A549 treated with dexamethasone at 1 μM for 4 hours (cell line): ENCODE results near the gene TSEN34. TPM values are rescaled to one million over a fixed set of nuclear protein-coding genes. Genes with fewer than 3 reads are reported as not detected.

Source experiments
- total RNA-seq: library from RNA; stranded (reverse); fragments of 200-300 nt; extraction: Qiagen RNA extraction; gene quantifications from 5 replicates; pipeline ENCODE4 v1.2.3, GENCODE V29; 2022

Gene TSEN34
- 77.5 to 116 TPM (median 107 TPM) in 5 replicates for total RNA-seq

DNA sequence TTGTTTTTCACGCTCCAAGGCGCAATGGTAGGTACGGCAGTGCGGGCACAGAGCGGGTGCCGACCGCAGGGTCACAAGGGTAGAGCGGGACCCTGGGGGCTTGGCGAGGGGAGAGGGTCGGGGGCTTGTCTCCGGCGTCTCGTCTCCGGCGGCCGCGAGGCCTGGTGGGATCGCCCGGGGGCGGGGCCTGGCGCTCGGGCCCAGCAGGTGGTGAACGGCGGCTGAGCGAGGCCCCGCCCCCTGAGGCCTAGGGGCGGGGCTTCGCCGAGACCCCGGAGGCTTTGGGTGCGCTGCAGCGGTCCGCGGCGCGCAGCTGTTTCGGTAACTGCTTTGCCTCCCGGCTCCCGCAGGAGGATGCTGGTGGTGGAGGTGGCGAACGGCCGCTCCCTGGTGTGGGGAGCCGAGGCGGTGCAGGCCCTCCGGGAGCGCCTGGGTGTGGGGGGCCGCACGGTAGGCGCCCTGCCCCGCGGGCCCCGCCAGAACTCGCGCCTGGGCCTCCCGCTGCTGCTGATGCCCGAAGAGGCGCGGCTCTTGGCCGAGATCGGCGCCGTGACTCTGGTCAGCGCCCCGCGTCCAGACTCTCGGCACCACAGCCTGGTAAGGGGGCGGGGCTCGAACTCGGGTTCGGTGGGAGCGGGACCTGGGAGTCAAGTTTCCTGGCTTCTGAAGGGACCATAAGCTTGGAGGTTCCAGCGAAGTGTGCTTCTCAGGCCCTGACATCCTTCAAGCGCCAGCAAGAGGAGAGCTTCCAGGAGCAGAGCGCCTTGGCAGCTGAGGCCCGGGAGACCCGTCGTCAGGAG is at the start of gene TSEN34:
Gene TSEN34 (plus strand): TSS at position 298 of the 800 bp plus-strand sequence. CDS start 57 bp downstream, at position 355.

DNA sequence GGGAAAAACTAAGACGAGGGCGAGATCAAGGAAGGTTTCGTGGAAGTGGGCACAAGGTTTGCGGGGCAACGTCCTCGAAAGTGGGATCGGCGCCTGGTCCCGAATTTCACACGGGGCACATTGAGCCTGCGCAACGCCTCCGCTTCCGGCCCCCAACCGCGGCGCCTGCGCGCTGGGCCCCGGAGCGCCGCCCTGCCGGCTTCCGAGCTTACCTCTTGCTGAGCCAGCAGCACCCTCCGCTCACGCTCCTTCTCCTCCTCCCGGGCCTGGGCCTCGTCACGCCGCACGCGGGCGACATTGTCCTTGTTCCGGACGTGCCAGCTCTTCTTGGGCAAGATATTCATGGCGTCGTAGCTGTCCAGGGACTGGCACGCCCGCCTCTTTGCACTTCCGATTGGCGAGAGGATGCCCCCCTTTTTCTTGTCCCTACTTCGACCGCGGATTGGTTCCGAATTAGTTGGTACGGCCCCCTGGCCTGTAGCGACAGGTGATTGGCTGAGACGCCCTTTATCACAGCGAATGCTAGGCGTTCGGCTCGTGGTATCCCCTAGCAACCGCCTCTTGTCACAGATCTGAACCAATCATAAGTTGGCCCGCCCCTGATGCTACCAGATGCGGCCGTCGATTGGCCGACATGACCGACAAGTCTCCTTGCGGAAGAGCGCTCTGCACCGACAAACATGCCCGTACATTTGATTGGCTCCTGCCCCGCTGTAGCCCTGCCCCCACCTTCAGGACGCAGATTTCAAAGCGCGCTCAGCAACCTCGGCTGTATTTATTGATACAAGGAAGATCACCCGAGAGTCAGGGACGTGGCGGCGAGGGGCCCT is 31.5 kb upstream of the TSEN34 start, which contains the start of gene LENG1:
Gene LENG1 (minus strand): TSS at position 370 of the 830 bp plus-strand sequence. CDS start 26 bp downstream, at position 344.

DNA sequence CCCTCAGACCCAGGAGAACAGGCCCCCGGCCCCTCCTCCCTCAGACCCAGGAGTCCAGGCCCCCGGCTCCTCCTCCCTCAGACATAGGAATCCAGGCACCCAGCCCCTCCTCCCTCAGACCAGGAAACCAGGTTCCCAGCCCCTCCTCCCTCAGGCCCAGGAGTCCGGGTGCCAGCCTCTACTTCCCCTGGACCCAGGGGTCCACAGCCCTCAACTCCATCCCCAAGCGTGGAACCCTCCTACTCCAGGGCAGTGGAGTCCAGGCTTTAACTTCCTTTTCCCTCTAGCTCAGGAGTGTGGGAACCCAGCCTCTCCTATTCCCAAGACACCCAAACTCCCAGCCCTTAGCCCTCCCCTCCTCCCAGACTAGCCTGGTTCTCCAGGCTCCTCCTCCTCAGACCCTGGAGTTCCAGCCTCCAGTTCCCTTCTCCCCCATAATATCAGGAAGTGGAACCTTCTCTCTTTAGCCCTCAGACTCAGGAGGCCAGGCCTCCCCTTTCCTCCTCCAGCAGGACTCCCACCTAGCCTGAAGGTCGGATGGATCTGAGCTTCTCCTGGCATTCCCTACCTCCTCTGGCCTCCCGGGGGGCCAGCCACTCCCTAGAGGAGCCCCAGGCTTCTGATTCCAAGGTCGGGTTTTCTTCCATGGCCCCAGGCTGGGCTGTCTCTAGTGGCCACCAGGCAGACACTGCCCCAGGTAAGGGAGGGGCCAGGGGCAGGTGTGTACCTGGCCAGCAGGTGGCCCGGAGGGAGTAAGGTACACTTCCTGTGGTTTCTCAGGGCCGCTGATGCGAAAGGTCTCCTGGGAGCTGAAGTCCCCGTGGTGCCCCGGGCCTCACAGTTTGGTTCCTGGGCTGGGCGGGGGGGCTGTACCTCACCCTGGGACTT is 18.4 kb upstream of the TSEN34 start, which contains the start of gene TMC4:
Gene TMC4 (minus strand): TSS at position 690 of the 888 bp plus-strand sequence. CDS start 43 bp downstream, at position 647.

DNA sequence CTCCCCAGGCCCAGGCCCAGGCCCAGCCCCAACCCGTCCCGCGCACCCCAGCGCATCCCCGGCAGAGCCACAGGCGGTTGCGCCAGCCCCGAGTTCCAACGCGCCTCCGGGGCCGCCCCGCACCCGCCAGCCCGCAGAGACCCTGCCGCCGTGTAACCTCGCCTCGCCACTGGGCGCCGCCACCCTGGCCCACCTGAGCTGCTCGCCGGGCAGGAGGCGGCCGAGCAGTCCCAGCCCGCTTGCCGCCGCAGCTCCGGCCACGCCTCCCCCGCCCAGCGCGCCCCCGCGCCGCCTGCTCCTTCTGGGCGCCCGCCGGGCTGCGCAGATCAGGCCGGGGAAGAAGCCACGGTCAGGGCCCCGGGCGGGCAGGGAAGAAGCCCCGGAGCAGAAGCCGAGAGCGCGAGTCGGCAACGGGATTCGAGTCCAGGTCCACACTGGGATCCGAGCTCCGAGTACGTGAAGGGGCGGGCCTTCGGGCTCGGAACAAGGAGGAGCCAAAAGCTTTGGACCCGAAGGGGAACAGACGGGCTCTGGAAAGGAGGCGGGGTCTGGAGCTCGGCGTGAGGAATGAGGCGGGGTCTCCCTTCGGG is 1.9 kb upstream of the TSEN34 start, which contains the start of gene MBOAT7:
Gene MBOAT7 (minus strand): TSS at position 436 of the 590 bp plus-strand sequence. CDS start 1,072 bp downstream, outside the sequence.

DNA sequence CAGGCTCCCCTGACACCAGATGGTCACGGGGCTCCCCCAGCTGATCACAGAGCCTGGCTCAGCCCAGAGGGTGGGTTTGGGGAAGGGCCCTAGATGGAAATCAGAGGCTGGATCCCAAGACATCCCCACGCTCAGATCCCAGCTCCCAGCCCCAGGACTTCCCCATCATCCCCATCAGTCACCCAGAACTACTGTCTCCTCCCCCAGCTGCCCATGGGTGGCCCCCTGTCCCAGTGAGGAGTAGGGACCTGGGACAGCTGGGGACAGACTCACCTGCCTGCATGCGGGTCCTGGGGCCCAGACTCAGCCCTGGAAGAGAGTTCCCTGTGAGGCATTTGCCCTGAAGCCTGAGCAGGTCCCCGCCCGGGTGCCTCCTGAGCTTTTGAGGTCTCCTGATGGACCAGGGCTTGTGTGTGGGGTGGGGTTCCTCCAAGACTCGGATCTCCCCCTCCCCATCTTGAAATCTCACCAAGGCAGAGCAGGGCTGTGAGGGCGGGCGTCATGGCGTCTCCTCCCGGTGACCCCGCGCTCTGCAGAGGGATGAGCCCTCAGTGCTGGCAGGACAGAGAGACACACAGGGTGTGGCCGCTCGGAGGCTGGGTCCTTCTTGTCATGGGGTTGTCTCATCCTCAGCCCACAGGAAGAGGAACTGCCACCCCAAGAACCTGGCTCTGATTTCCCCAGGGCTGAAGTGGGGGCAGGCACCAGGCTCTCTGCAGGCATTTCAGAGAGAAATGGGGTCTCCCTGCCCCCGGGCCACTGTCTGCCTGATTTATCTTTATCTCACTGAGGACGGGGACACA is 31.6 kb downstream of the TSEN34 start, which contains the start of gene LILRB3:
Gene LILRB3 (minus strand): TSS at position 534 of the 803 bp plus-strand sequence. CDS start 31 bp downstream, at position 503.

DNA sequence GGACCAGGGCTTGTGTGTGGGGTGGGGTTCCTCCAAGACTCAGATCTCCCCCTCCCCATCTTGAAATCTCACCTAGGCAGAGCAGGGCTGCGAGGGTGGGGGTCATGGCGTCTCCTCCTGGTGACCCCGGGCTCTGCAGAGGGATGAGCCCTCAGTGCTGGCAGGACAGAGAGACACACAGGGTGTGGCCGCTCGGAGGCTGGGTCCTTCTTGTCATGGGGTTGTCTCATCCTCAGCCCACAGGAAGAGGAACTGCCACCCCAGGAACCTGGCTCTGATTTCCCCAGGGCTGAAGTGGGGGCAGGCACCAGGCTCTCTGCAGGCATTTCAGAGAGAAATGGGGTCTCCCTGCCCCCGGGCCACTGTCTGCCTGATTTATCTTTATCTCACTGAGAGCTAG is 51.5 kb downstream of the TSEN34 start, which contains the start of gene LILRA6:
Gene LILRA6 (minus strand): TSS at position 145 of the 400 bp plus-strand sequence.

Other genes starting within 250 kb of the TSEN34 start
- gene CACNG8, start 228.4 kb upstream of the TSEN34 start, total RNA-seq, result 0.61 to 1.2 TPM (median 0.79 TPM) in 5 replicates
- 7.8 to 12.8 TPM (median 11.2 TPM) in 5 replicates for gene CACNG6, start 199.7 kb upstream of the TSEN34 start, total RNA-seq
- 0.23 to 0.79 TPM (median 0.54 TPM) in 5 replicates for gene VSTM1, start 127.4 kb upstream of the TSEN34 start, total RNA-seq
- not detected in 5 replicates for gene TARM1, start 109.9 kb upstream of the TSEN34 start, total RNA-seq
- 0.15 to 0.33 TPM (median 0.27 TPM) in 5 replicates for gene OSCAR, start 90.5 kb upstream of the TSEN34 start, total RNA-seq
- gene NDUFA3, start 88.5 kb upstream of the TSEN34 start, total RNA-seq, result 219 to 268 TPM (median 245 TPM) in 5 replicates
- gene TFPT, start 75.7 kb upstream of the TSEN34 start, total RNA-seq, result 20.8 to 24.6 TPM (median 21.4 TPM) in 5 replicates
- 108 to 130 TPM (median 123 TPM) in 5 replicates for gene PRPF31, start 75.6 kb upstream of the TSEN34 start, total RNA-seq
- 44.6 to 68.1 TPM (median 61.7 TPM) in 5 replicates for gene CNOT3, start 53.5 kb upstream of the TSEN34 start, total RNA-seq
- gene LENG1, start 31.6 kb upstream of the TSEN34 start, total RNA-seq, result 7.5 to 8.8 TPM (median 7.8 TPM) in 5 replicates
- 0.52 to 1.0 TPM (median 0.94 TPM) in 5 replicates for gene TMC4, start 18.1 kb upstream of the TSEN34 start, total RNA-seq
- gene MBOAT7, start 1.7 kb upstream of the TSEN34 start, total RNA-seq, result 97.0 to 169 TPM (median 161 TPM) in 5 replicates
- 1,857 to 2,770 TPM (median 1,973 TPM) in 5 replicates for gene RPS9, start 9.6 kb downstream of the TSEN34 start, total RNA-seq
- 0.07 to 0.39 TPM (median 0.30 TPM) in 5 replicates for gene LILRB3, start 31.7 kb downstream of the TSEN34 start, total RNA-seq
- 0.06 to 0.08 TPM in 2 of 5 replicates, not detected in the others for gene LILRA6, start 51.5 kb downstream of the TSEN34 start, total RNA-seq
- 0.02 to 0.08 TPM (median 0.04 TPM) in 4 of 5 replicates, not detected in the other for gene LILRB5, start 66.0 kb downstream of the TSEN34 start, total RNA-seq
- 0.06 to 0.15 TPM (median 0.08 TPM) in 5 replicates for gene LILRB2, start 89.8 kb downstream of the TSEN34 start, total RNA-seq
- 0.13 TPM in 1 of 5 replicates, not detected in the others for gene LILRA5, start 121.9 kb downstream of the TSEN34 start, total RNA-seq
- 0.09 TPM in 1 of 5 replicates, not detected in the others for gene LILRA4, start 147.9 kb downstream of the TSEN34 start, total RNA-seq
- 0.04 to 0.21 TPM in 2 of 5 replicates, not detected in the others for gene LAIR1, start 173.6 kb downstream of the TSEN34 start, total RNA-seq
- gene TTYH1, start 224.2 kb downstream of the TSEN34 start, total RNA-seq, result 0.12 to 0.13 TPM in 2 of 5 replicates, not detected in the others